ENCODE data around the gene MORN1. TPM values are rescaled to one million over a fixed set of nuclear protein-coding genes. Genes with fewer than 3 reads are reported as not detected.

MORN1 gene
- total RNA-seq, 1 donor from 2014 or later: 18.4 TPM

GRCh38 chr1:2402420-2402819 lies 11.1 kb upstream of the MORN1 start:
- Histone ChIP-seq H3K27me3 (no peaks in the 10 kb centered on the region), H3K27ac (no peak overlapping the region), H3K36me3 (peaks cover 70 to 95% of the 10 kb centered on the region in 2 donors), H3K9me3 (no peaks in the 10 kb centered on the region), H3K4me3 (no peak overlapping the region), H3K4me1 (no peaks in the 10 kb centered on the region)
- TF ChIP-seq CTCF (IDR thresholded peaks at IDR 0.05): no peak
- DNase-seq (ENCODE audit: low spot score in 2 of 2): no peak
- intact Hi-C loops (cut with DNase I): no loop called here

DNA sequence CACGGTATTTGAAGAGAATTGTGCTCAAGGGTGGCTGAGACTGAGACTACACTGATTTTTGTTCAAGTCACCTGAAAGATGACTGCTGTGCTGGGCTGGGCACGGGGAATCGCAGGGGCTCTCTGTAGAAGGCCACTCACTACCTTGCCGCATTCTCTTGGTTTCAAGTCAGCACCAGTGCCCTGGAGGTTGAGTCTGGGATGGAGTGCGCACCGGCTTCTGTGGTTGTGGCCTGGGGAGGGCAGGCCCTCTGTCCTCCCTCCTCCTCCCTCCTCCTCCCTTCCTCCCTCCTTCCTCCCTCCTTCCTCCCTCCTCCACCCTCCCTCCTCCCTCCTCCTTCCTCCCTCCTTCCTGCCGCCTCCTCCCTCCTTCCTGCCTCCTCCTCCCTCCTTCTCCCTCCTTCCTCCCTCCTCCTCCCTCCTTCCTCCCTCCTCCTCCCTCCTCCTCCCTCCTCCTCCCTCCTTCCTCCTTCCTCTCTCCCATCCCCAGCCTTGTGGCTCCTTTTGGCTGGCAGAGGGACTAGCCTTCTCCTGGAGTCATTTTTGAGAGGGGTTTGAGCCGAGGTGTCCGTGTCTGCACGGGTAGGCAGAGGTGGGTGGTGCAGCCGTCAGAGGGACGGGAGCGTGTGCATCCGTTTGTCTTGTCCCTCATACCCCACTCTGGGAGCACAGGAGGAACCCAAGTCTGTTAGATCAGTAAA lies 9.7 kb upstream of the MORN1 start:
- H3K27ac ChIP-seq: no peak overlapping the region
- no peaks in the 10 kb centered on the region for H3K9me3 ChIP-seq
- H3K4me3 ChIP-seq: no peak overlapping the region
- no peaks in the 10 kb centered on the region for H3K4me1 ChIP-seq
- H3K27me3 ChIP-seq: no peaks in the 10 kb centered on the region
- intact Hi-C loops (cut with DNase I): no loop called here
- no peak for TF ChIP-seq CTCF (IDR thresholded peaks at IDR 0.05)
- DNase-seq (ENCODE audit: low spot score in 2 of 2): no peak
- peaks cover 81 to 97% of the 10 kb centered on the region in 2 donors for H3K36me3 ChIP-seq

GRCh38 chr1:2400576-2400909 lies 9.2 kb upstream of the MORN1 start:
- Histone ChIP-seq H3K36me3 (peaks cover 86 to 96% of the 10 kb centered on the region in 2 donors), H3K27me3 (no peaks in the 10 kb centered on the region), H3K9me3 (no peaks in the 10 kb centered on the region), H3K4me3 (no peak overlapping the region), H3K4me1 (no peaks in the 10 kb centered on the region), H3K27ac (no peak overlapping the region)
- no peak for DNase-seq (ENCODE audit: low spot score in 2 of 2)
- intact Hi-C loops (cut with DNase I): no loop called here
- TF ChIP-seq CTCF (IDR thresholded peaks at IDR 0.05): no peak

DNA sequence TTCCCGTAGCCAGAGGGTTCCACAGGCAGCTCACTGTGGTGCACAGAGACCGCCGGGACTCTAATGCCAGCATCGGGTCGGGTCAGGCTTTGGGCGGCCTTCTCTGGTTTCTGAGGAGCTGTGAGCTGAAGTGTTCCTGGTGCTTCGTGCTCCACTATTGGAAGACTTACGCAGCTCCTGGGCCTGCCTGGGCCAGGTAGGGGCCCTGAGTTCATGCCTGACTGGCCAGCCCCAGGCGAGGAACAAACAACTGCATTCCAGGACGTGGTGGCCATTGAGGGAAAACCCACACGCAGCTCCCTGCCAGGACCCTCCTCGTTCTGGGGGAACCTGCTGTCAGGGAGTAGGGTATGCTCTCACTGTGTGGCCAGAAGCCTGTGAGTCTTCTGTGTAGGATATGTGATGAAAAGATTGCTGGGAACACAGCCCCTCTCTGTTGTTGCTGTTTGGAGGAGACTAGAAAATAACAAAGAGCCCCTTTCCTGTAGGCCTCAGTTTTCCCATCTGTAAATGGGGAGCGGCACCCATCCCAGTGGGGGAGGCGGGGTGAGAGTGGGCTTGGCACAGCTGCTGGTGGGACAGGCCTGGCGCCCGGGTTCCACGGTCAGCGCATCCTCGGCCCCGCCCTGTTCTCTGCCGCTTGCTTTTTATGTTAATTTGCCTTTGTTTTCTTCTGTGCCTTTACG lies 8.7 kb upstream of the MORN1 start:
- no peak for TF ChIP-seq CTCF (IDR thresholded peaks at IDR 0.05)
- no peak for DNase-seq (ENCODE audit: low spot score in 2 of 2)
- H3K4me1 ChIP-seq: no peaks in the 10 kb centered on the region
- no peak overlapping the region for H3K4me3 ChIP-seq
- intact Hi-C loops (cut with DNase I): no loop called here
- H3K27ac ChIP-seq: no peak overlapping the region
- no peaks in the 10 kb centered on the region for H3K27me3 ChIP-seq
- H3K36me3 ChIP-seq: peaks cover 84 to 95% of the 10 kb centered on the region in 2 donors
- H3K9me3 ChIP-seq: no peaks in the 10 kb centered on the region

DNA sequence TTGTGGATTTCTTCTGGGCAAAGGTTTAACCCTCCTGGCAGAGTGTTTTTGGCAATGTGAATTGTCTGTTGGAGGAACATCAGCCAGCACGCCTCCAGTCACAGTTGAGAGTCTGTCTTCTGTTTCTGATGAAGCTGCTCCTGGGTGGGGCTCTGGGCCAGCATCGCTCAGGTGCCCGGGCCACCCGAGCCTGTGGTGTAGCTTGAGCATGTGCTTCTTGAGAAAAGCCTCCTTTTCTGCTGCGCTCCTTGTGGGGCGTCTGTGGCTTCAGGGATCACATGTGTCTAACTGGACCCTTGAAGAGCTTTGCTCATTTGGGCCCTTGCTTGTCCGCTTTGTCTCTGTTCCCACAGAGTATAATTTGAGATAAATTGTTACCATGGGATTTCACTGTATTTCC lies 7.5 kb upstream of the MORN1 start:
- Histone ChIP-seq H3K27ac (no peak overlapping the region), H3K9me3 (no peaks in the 10 kb centered on the region), H3K36me3 (peaks cover 74 to 91% of the 10 kb centered on the region in 2 donors), H3K4me1 (no peaks in the 10 kb centered on the region), H3K4me3 (no peak overlapping the region), H3K27me3 (no peaks in the 10 kb centered on the region)
- intact Hi-C loops (cut with DNase I): no loop called here
- DNase-seq (ENCODE audit: low spot score in 2 of 2): no peak
- no peak for TF ChIP-seq CTCF (IDR thresholded peaks at IDR 0.05)
